Right lobe of liver (tissue), 4 donors: ENCODE results near the gene PLBD1.

Source experiments
- POLR2A ChIP-seq: fragments of 450-650 bp; IDR thresholded peaks from one replicate; pipeline ENCODE4 v1.6.1; 2017; ENCODE audit warnings: antibody characterized with exemption, mild to moderate bottlenecking
- TF ChIP-seq, protein P1 (sequence below), 4 donors: fragments of 200-600 bp in 3 of 4; fragments of 450-650 bp in 1 of 4; IDR thresholded peaks; one replicate each; pipeline versions ENCODE4 v1.5.1 to v1.8.0; 2016 to 2022; ENCODE audit warnings: antibody characterized with exemption in 4 of 4, mild to moderate bottlenecking in 2 of 4
- donor health status: DM: no; HTN: no; CAD: no.
- donor health status: DM: no; HTN: no; CAD: no.
- donor health status: DM: no; HTN: yes; CAD: no.

DNA sequence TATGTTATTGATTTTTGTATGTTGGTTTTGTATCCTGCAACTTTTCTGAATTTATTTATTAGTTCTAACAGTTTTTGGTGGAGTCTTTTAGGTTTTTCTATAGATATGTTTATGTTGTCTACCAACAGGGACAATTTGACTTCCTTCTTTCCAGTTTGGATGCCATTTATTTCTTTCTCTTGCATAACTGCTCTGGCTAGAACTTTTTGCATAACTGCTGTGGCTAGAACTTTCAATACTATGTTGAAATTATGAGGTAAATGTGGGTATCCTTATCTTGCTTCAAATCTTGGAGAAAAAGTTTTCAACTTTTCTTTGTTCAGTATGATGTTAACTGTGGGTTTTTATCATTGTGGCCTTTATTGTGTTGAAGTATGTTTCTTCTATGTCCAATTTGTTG, 39.9 kb upstream of the PLBD1 start:
- TF ChIP-seq, protein P1, sequence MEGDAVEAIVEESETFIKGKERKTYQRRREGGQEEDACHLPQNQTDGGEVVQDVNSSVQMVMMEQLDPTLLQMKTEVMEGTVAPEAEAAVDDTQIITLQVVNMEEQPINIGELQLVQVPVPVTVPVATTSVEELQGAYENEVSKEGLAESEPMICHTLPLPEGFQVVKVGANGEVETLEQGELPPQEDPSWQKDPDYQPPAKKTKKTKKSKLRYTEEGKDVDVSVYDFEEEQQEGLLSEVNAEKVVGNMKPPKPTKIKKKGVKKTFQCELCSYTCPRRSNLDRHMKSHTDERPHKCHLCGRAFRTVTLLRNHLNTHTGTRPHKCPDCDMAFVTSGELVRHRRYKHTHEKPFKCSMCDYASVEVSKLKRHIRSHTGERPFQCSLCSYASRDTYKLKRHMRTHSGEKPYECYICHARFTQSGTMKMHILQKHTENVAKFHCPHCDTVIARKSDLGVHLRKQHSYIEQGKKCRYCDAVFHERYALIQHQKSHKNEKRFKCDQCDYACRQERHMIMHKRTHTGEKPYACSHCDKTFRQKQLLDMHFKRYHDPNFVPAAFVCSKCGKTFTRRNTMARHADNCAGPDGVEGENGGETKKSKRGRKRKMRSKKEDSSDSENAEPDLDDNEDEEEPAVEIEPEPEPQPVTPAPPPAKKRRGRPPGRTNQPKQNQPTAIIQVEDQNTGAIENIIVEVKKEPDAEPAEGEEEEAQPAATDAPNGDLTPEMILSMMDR (IDR thresholded peaks at IDR 0.05), result no peak
- TF ChIP-seq POLR2A, result no peak
